ENCODE results near the gene AR. TPM values are rescaled to one million over a fixed set of nuclear protein-coding genes. Genes with fewer than 3 reads are reported as not detected.

The AR gene
- total RNA-seq, 1 donor from 2014 or later, result 35.1 TPM

DNA sequence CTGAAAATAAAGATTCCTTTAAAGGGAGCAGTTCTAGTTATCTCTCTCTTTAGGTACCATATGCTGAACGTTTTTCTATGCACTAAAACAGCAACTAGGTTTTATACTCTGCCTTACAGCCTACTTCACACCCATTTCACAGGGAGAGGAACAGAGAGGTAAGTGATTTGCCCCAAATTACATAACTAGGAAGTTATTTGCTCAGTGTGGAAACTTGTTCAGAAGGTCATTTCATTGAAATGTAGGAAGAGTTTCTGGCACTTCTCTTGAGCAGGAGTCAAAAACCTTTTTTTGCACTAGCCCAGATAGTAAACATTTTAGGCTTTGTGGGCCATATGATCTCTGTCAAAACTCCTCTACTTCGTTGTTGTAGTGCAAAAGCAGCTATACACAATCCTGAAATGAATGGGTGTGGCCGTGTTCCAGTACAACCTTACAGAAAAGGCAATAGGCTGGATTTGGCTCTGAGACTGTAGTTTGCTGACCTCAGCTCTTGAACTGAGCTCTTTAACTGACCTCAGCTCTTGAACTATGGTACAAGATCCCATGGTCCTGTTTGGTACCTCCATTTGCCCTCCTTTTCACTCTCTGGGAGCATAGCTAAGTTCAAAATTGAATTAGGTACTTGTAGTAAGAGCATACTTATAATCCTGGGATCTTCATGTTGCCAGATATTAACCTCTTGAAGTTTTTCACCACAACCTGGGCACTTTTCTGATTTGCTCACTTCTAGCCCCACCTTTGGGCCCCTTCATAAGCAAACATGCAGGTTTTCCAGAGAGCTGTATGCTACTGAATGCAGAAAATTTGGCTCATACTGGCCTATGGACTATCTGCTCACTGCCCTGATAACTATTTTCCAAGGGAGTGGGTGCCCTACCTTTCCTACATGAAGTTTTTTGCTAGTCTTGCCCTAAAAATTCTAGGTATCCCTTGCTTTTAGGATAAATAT is 53.3 kb downstream of the AR start:
- intact Hi-C loops (cut with DNase I), result no loop called here
- TF ChIP-seq, protein P1, sequence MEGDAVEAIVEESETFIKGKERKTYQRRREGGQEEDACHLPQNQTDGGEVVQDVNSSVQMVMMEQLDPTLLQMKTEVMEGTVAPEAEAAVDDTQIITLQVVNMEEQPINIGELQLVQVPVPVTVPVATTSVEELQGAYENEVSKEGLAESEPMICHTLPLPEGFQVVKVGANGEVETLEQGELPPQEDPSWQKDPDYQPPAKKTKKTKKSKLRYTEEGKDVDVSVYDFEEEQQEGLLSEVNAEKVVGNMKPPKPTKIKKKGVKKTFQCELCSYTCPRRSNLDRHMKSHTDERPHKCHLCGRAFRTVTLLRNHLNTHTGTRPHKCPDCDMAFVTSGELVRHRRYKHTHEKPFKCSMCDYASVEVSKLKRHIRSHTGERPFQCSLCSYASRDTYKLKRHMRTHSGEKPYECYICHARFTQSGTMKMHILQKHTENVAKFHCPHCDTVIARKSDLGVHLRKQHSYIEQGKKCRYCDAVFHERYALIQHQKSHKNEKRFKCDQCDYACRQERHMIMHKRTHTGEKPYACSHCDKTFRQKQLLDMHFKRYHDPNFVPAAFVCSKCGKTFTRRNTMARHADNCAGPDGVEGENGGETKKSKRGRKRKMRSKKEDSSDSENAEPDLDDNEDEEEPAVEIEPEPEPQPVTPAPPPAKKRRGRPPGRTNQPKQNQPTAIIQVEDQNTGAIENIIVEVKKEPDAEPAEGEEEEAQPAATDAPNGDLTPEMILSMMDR (IDR thresholded peaks at IDR 0.05), result no peak
- TF ChIP-seq POLR2AphosphoS5 (IDR thresholded peaks at IDR 0.05; ENCODE audit: insufficient read depth in 1 of 2, low read depth in 1 of 2), result no peak
- H3K9me3 ChIP-seq, result no peaks in the 10 kb centered on the region
- H3K27ac ChIP-seq, result no peak overlapping the region
- H3K4me1 ChIP-seq, result no peaks in the 10 kb centered on the region
- H3K4me3 ChIP-seq, result no peak overlapping the region
- H3K27me3 ChIP-seq, result no peaks in the 10 kb centered on the region
- DNase-seq (ENCODE audit: extremely low spot score in 2 of 2), result no peak
- no peaks in the 10 kb centered on the region for H3K36me3 ChIP-seq

DNA sequence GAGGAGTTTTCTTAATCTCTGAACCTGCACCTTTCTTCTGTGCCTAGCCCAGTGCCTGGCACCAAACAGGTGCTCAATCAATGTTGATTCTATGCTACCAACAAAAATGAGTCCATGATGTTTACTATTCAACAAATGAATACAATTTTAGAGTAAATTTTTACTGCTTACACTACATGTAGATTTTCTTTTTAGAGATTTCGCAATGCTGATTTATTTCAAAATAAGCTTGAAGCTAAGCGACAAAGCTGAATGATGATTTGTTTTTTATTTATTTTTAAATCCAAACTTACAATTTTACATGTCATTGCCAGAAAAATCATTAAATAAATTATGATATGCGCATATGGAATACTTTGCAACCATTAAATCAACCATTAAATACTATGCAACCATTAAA is 55.7 kb downstream of the AR start:
- intact Hi-C loops (cut with DNase I), result no loop called here
- no peaks in the 10 kb centered on the region for H3K36me3 ChIP-seq
- H3K4me3 ChIP-seq, result no peak overlapping the region
- no peak overlapping the region for H3K27ac ChIP-seq
- H3K9me3 ChIP-seq, result no peaks in the 10 kb centered on the region
- DNase-seq (ENCODE audit: extremely low spot score in 2 of 2), result no peak
- H3K4me1 ChIP-seq, result peaks cover 7% of the 10 kb centered on the region
- TF ChIP-seq POLR2A (IDR thresholded peaks at IDR 0.05), result no peak
- no peak for TF ChIP-seq POLR2AphosphoS5 (IDR thresholded peaks at IDR 0.05; ENCODE audit: insufficient read depth in 1 of 2, low read depth in 1 of 2)
- TF ChIP-seq, protein P1 (IDR thresholded peaks at IDR 0.05), result no peak
- H3K27me3 ChIP-seq, result no peaks in the 10 kb centered on the region

DNA sequence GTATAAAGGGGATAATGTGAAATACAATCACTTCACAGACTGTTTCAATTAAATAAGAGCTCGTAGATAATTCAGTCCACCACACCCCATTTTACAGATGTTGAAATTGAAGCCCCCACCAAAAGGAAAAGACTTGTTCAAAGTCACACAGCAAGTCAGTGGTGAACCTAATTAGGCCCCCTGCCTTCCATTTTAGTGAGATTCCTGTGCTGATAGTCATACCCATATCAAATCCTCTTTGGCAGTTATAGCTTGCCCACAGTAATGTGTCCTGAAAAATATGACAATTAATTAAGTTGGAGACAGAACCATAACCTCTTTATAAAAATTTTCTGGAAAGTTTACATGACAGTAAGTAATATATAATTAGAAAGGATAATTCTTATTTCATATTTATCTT is 58.0 kb downstream of the AR start:
- Histone ChIP-seq H3K27me3 (no peaks in the 10 kb centered on the region), H3K27ac (no peak overlapping the region), H3K9me3 (no peaks in the 10 kb centered on the region), H3K36me3 (no peaks in the 10 kb centered on the region), H3K4me3 (no peak overlapping the region), H3K4me1 (peaks cover 7% of the 10 kb centered on the region)
- TF ChIP-seq POLR2AphosphoS5 (IDR thresholded peaks at IDR 0.05; ENCODE audit: insufficient read depth in 1 of 2, low read depth in 1 of 2) (no peak), POLR2A (IDR thresholded peaks at IDR 0.05) (no peak)
- TF ChIP-seq, protein P1 (IDR thresholded peaks at IDR 0.05), result no peak
- DNase-seq (ENCODE audit: extremely low spot score in 2 of 2), result no peak
- intact Hi-C loops (cut with DNase I), result no loop called here

DNA sequence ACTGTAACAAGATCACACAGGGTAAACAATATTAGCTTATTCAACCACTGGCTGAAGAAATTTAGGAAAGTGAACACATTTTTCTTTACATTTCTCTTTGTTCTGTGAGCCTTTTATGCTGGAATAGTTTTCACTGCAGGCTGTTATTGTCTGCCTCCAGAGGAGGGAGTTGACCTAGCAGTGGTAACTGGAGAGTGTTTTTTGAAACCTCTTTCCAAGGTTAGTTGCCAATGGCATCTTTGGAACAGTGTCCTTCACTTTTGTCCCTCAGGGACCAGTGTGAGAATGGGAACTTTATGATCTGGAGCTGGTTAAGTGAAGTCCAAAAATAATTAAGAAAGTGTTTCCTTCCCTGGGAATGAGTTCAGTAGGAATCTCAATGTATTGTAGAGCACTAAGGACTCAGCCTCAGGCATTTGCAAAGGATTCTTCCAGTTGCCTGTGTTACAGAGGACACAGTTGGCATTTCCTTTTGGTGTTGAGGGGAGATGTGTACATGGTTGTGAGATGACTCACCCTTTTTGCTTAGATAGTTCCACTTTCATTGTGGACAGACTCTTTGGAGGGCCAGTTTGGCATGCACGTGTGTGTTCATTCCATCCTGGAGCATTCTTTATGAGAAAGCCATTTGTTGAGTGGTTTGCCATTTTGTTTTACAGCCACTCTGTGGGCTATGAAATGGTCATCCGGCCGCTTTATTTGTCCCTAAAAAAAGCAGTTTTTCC is 61.3 kb downstream of the AR start:
- Histone ChIP-seq H3K27me3 (no peaks in the 10 kb centered on the region), H3K9me3 (no peaks in the 10 kb centered on the region), H3K4me1 (peaks cover 7% of the 10 kb centered on the region), H3K36me3 (no peaks in the 10 kb centered on the region), H3K4me3 (no peak overlapping the region), H3K27ac (no peak overlapping the region)
- DNase-seq (ENCODE audit: extremely low spot score in 2 of 2), result no peak
- intact Hi-C loops (cut with DNase I), result no loop called here
- TF ChIP-seq, protein P1 (IDR thresholded peaks at IDR 0.05), result no peak

DNA sequence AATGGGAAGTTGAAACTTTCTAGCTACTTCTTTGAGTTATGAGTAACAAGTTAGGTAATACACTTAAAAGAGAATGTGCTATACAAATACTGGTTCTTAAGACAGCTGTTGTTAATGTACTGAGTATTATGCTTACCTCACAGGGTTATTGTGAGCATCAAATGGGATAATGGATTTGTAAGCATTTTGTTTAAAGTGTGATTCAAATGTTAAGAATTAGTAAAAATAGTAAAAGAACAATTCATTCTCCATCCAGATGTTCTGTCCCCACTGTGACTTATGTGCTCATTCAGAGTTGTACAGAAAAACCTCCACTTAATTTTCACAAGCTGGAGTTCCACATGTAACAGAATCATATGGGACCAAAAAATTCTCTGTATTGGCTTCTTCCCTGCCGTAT is 63.6 kb downstream of the AR start:
- Histone ChIP-seq H3K9me3 (no peaks in the 10 kb centered on the region), H3K27ac (no peak overlapping the region), H3K4me1 (peaks cover 6% of the 10 kb centered on the region), H3K4me3 (no peak overlapping the region), H3K36me3 (no peaks in the 10 kb centered on the region), H3K27me3 (no peaks in the 10 kb centered on the region)
- intact Hi-C loops (cut with DNase I), result no loop called here
- no peak for DNase-seq (ENCODE audit: extremely low spot score in 2 of 2)
- TF ChIP-seq POLR2A (IDR thresholded peaks at IDR 0.05), result no peak
- TF ChIP-seq POLR2AphosphoS5 (IDR thresholded peaks at IDR 0.05; ENCODE audit: insufficient read depth in 1 of 2, low read depth in 1 of 2), result no peak
- TF ChIP-seq, protein P1 (IDR thresholded peaks at IDR 0.05), result no peak

Measured in vagina (tissue), 2 donors.